Measurements from ENCODE around the gene ATCAY. TPM values are rescaled to one million over a fixed set of nuclear protein-coding genes. Genes with fewer than 3 reads are reported as not detected.
A peak's percentile ranks its signal among the peaks of the same experiment; 100 is the strongest.
"Not testable (repeated sequence)": the region's sequence is repeated elsewhere in the genome, so short reads cannot be mapped to it uniquely, and the experiment has no call there.

The ATCAY gene
- total RNA-seq, 2 experiments from 2014 or later, result not detected

DNA sequence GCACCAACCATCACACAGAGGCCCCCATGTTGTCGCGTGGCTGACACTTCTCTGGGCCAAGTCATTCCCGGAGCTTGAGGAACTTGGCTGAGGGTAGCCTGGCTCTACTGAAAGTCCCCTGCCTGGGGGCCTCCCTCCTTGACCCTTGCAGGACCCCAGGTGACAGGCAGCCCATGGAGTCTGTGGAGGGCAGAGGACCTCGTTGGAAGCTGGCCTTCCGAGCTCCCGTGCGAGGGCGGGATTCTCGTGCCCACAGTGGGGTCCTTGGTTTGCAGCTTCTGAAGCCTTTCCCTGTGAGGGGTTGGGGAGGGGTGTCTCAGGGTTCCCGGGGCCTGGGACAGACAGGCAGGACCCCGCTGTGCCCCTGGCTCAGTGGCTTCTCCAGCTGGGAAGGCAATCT, 68.8 kb downstream of the ATCAY start:
- peaks cover 6% of the 10 kb centered on the region for H3K27me3 Mint-ChIP-seq
- H3K9me3 Mint-ChIP-seq, result no peaks in the 10 kb centered on the region
- Histone ChIP-seq H3K4me1 (ENCODE audit: insufficient read depth, low read length) (peaks cover 16% of the 10 kb centered on the region), H3K36me3 (ENCODE audit: insufficient read depth, low read length) (no peaks in the 10 kb centered on the region), H3K27me3 (ENCODE audit: control insufficient read depth in 1 of 2, insufficient read depth in 2 of 2, low read length in 2 of 2) (no peaks in the 10 kb centered on the region), H3K27ac (ENCODE audit: low read depth in 1 of 2, low read length in 2 of 2) (no peak overlapping the region), H3K4me3 (ENCODE audit: low read length) (no peak overlapping the region), H3K9me3 (ENCODE audit: control insufficient read depth in 1 of 2, insufficient read depth in 1 of 2, low read length in 2 of 2) (no peaks in the 10 kb centered on the region)
- DNase-seq (no peak), ATAC-seq (ENCODE audit: poor library complexity) (no peak)
- ChIA-PET POLR2A (interaction anchor here (1.4 kb wide), 1 partner anchor 186 kb away, joined by 3 read pairs; no protein-coding TSS in a partner anchor), CTCF (no interaction called here)
- intact Hi-C loops (cut with DNase I, micrococcal nuclease), result no loop called here
- H3K4me1 Mint-ChIP-seq (ENCODE audit: low read depth), result peaks cover 6% of the 10 kb centered on the region
- TF ChIP-seq, protein P1, sequence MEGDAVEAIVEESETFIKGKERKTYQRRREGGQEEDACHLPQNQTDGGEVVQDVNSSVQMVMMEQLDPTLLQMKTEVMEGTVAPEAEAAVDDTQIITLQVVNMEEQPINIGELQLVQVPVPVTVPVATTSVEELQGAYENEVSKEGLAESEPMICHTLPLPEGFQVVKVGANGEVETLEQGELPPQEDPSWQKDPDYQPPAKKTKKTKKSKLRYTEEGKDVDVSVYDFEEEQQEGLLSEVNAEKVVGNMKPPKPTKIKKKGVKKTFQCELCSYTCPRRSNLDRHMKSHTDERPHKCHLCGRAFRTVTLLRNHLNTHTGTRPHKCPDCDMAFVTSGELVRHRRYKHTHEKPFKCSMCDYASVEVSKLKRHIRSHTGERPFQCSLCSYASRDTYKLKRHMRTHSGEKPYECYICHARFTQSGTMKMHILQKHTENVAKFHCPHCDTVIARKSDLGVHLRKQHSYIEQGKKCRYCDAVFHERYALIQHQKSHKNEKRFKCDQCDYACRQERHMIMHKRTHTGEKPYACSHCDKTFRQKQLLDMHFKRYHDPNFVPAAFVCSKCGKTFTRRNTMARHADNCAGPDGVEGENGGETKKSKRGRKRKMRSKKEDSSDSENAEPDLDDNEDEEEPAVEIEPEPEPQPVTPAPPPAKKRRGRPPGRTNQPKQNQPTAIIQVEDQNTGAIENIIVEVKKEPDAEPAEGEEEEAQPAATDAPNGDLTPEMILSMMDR (IDR thresholded peaks at IDR 0.05), result no peak
- no peaks in the 10 kb centered on the region for H3K36me3 Mint-ChIP-seq (ENCODE audit: low read depth)
- H3K4me3 Mint-ChIP-seq, result no peak overlapping the region
- no peak overlapping the region for H3K27ac Mint-ChIP-seq

DNA sequence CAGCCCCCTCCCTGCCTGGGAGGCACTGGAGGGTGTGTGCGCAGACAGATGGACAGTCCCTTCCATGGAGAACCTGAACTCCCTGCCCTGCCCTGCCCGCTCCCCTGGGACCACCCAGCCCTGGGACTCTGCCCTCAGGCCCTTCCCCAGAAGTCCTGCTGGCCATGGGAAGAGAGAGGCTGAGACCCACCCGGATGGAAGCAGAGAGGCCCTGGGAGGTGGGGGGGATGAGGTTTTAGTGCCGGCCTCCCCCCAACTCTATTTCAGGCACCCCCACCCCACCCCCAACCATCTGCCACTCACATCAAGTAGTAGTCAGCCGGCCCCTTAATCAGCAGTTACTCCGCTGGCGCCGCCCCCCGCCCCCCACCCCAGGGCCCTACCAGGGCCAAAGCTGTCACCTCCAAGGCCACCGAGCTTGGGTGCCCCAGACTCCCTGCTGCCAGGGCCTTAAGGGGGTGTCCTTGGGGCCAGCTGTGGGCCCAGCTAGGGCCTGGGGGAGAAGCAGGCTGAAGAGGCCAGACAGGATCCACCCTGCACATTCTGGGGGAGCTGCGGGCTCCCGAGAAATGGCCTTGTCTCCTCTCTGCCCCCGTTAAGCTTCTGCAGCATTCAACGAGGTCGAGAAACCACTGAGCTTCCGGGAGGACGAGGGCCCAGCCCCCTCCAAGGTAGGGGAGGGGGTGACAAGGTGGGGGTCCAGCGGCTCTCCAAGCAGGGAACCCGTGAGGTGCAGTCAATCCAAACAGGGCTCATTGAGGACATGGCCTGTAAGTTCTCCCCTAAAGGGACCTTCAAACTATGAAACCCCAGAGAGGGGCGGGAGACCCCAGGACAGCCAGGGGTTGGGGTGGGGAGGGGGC, 69.7 kb downstream of the ATCAY start:
- no peaks in the 10 kb centered on the region for H3K9me3 ChIP-seq (ENCODE audit: control insufficient read depth in 1 of 2, insufficient read depth in 1 of 2, low read length in 2 of 2)
- H3K27me3 ChIP-seq (ENCODE audit: control insufficient read depth in 1 of 2, insufficient read depth in 2 of 2, low read length in 2 of 2), result no peaks in the 10 kb centered on the region
- H3K36me3 Mint-ChIP-seq (ENCODE audit: low read depth), result no peaks in the 10 kb centered on the region
- H3K27ac Mint-ChIP-seq, result no peak overlapping the region
- peaks cover 6% of the 10 kb centered on the region for H3K4me1 Mint-ChIP-seq (ENCODE audit: low read depth)
- no peak overlapping the region for H3K27ac ChIP-seq (ENCODE audit: low read depth in 1 of 2, low read length in 2 of 2)
- ChIA-PET POLR2A (interaction anchor here (1.4 kb wide), 1 partner anchor 187 kb away, joined by 3 read pairs; no protein-coding TSS in a partner anchor), CTCF (no interaction called here)
- no peaks in the 10 kb centered on the region for H3K9me3 Mint-ChIP-seq
- H3K4me3 Mint-ChIP-seq, result no peak overlapping the region
- DNase-seq (no peak), ATAC-seq (ENCODE audit: poor library complexity) (no peak)
- intact Hi-C loops (cut with DNase I, micrococcal nuclease), result no loop called here
- TF ChIP-seq, protein P1 (IDR thresholded peaks at IDR 0.05), result no peak
- peaks cover 6% of the 10 kb centered on the region for H3K27me3 Mint-ChIP-seq
- H3K4me1 ChIP-seq (ENCODE audit: insufficient read depth, low read length), result peaks cover 16% of the 10 kb centered on the region
- no peak overlapping the region for H3K4me3 ChIP-seq (ENCODE audit: low read length)
- H3K36me3 ChIP-seq (ENCODE audit: insufficient read depth, low read length), result no peaks in the 10 kb centered on the region

DNA sequence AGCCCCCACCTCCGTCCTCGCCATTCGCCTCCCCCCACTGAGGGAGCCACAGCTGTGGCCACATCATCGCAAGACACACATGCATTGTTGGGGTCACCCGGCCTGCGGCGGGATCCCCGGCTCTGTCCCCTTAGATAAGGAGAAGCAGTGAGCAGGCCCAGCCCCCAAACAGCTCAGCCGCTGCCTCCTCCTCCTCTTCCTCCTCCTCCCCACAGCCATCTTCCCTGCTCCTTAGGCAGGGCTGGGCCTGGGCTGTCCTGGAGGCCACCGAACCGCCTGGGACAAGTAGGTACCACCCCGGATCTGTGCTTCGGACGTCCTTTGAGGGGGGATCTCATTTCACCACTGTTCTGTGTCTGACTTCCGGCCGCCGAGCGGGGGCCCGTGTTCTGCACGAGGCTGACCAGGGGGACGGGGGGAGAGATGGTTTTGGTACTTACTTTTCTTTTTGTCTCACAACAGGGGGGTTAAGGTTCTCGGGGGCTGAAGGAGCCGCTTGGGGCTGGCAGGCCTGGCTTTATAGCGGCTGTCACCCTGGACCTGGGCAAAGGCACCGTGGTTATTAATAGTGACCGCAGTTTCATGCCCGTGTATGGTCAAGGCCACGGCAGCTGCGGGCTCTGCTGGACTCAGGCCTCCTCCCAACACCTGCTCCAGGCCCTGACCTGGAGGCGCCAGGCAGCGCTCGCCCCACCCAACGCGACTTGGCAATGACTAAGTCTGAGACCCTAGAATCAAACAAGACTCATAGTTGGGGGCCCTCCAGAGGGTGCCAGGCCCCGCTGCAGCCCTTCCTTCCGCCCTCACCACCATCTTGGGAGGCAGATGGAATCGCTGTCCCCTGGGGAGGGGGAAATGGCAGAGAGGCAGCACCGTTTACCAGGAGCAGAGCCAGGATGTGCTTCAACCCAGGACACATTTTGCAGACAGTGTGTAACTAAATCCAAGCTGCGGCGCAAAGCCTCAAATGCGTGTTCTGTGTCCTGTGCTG, 70.7 kb downstream of the ATCAY start:
- no peak for DNase-seq
- peak overlapping the region; percentile 18 for H3K4me3 Mint-ChIP-seq
- H3K27ac ChIP-seq (ENCODE audit: low read depth in 1 of 2, low read length in 2 of 2), result no peak overlapping the region
- no peaks in the 10 kb centered on the region for H3K9me3 ChIP-seq (ENCODE audit: control insufficient read depth in 1 of 2, insufficient read depth in 1 of 2, low read length in 2 of 2)
- intact Hi-C loops (cut with DNase I, micrococcal nuclease), result no loop called here
- no peaks in the 10 kb centered on the region for H3K36me3 ChIP-seq (ENCODE audit: insufficient read depth, low read length)
- TF ChIP-seq, protein P1 (IDR thresholded peaks at IDR 0.05), result no peak
- no peak for ATAC-seq (ENCODE audit: poor library complexity)
- POLR2A ChIA-PET, result interaction anchor here (1.4 kb wide), 1 partner anchor 188 kb away, joined by 3 read pairs; no protein-coding TSS in a partner anchor
- no peaks in the 10 kb centered on the region for H3K27me3 ChIP-seq (ENCODE audit: control insufficient read depth in 1 of 2, insufficient read depth in 2 of 2, low read length in 2 of 2)
- H3K36me3 Mint-ChIP-seq (ENCODE audit: low read depth), result no peaks in the 10 kb centered on the region
- peak overlapping the region; percentile 10 for H3K4me3 ChIP-seq (ENCODE audit: low read length)
- peaks cover 6% of the 10 kb centered on the region for H3K27me3 Mint-ChIP-seq
- CTCF ChIA-PET, result no interaction called here
- H3K27ac Mint-ChIP-seq, result no peak overlapping the region
- H3K4me1 ChIP-seq (ENCODE audit: insufficient read depth, low read length), result peaks cover 16% of the 10 kb centered on the region
- no peaks in the 10 kb centered on the region for H3K9me3 Mint-ChIP-seq
- H3K4me1 Mint-ChIP-seq (ENCODE audit: low read depth), result peaks cover 6% of the 10 kb centered on the region

DNA sequence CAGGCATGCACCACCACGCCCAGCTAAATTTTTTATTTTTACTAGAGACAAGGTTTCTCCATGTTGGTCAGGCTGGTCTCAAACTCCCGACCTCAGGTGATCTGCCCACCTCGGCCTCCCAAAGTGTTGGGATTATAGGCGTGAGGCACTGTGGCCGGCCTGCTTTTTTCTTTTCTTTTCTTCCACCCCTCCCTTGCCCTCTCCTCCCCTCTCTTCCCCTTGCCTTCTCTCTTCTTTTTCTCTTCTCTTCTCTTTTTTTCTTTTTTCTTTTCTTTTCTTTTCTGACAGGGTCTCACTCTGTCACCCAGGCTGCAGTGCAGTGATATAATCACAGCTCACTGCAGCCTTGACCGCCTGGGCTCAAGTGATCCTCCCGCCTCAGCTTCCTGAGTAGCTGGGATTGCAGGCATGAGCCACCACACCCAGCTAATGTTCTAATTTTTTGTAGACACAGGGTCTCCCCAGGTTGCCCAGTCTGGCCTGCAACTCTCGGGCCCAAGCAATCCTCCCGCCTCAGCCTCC, 72.3 kb downstream of the ATCAY start:
- ATAC-seq (ENCODE audit: poor library complexity); H3K36me3 Mint-ChIP-seq (ENCODE audit: low read depth); H3K27me3 ChIP-seq (ENCODE audit: control insufficient read depth in 1 of 2, insufficient read depth in 2 of 2, low read length in 2 of 2); POLR2A ChIA-PET; H3K36me3 ChIP-seq (ENCODE audit: insufficient read depth, low read length); intact Hi-C loops (cut with DNase I, micrococcal nuclease); H3K9me3 ChIP-seq (ENCODE audit: control insufficient read depth in 1 of 2, insufficient read depth in 1 of 2, low read length in 2 of 2); CTCF ChIA-PET; DNase-seq; H3K9me3 Mint-ChIP-seq; H3K27ac Mint-ChIP-seq; H3K4me3 ChIP-seq (ENCODE audit: low read length); H3K27me3 Mint-ChIP-seq; H3K27ac ChIP-seq (ENCODE audit: low read depth in 1 of 2, low read length in 2 of 2); H3K4me1 Mint-ChIP-seq (ENCODE audit: low read depth); H3K4me3 Mint-ChIP-seq: not testable (repeated sequence)
- H3K4me1 ChIP-seq (ENCODE audit: insufficient read depth, low read length), result peaks cover 16% of the 10 kb centered on the region
